SJSA1 (cell line): Measurements from ENCODE around the gene JAGN1. TPM values are rescaled to one million over a fixed set of nuclear protein-coding genes. Genes with fewer than 3 reads are reported as not detected.
"Not testable (repeated sequence)": the region's sequence is repeated elsewhere in the genome, so short reads cannot be mapped to it uniquely, and the experiment has no call there.

ENCODE experiments used
- DNase-seq, 2 experiments: peaks; one replicate each; pipeline ENCODE4 v3.0.0-alpha.2; 2015 to 2020; ENCODE audit warnings: low spot score in 2 of 2, low read depth in 1 of 2
- H3K27ac ChIP-seq: fragments of 250-450 bp; sonication (Bioruptor Pico); 2 replicates; pipeline ENCODE4 v1.5.1; 2020; ENCODE audit warnings: mild to moderate bottlenecking, moderate library complexity
- H3K27me3 ChIP-seq: fragments of 250-450 bp; sonication (Bioruptor Pico); replicated peaks from 2 replicates; pipeline ENCODE4 v1.5.1; 2020; ENCODE audit warnings: mild to moderate bottlenecking, moderate library complexity
- H3K36me3 ChIP-seq: fragments of 250-450 bp; sonication (Bioruptor Pico); 2 replicates; pipeline ENCODE4 v1.5.1; 2020; ENCODE audit warnings: mild to moderate bottlenecking
- H3K4me1 ChIP-seq: fragments of 250-450 bp; sonication (Bioruptor Pico); replicated peaks from 2 replicates; pipeline ENCODE4 v1.6.1; 2021; ENCODE audit warnings: mild to moderate bottlenecking
- H3K4me3 ChIP-seq: fragments of 250-450 bp; sonication (Bioruptor Pico); 2 replicates; pipeline ENCODE4 v1.5.1; 2020; ENCODE audit warnings: mild to moderate bottlenecking
- H3K9me3 ChIP-seq: fragments of 250-450 bp; sonication (Bioruptor Pico); replicated peaks from 2 replicates; pipeline ENCODE4 v1.5.1; 2020; ENCODE audit warnings: mild to moderate bottlenecking
- total RNA-seq: library from RNA; depleted of rRNA; stranded (reverse); fragments of >200 nt; shearing (Covaris generic); gene quantifications from 2 replicates; pipeline ENCODE4 v1.2.3, GENCODE V29; 2014

Gene JAGN1
- total RNA-seq, 1 experiment from 2014 or later, result 21.2 TPM

GRCh38 chr3:9932535-9932842, 42.1 kb downstream of the JAGN1 start:
- peak overlapping the region; percentile 58 for H3K4me3 ChIP-seq
- no peaks in the 10 kb centered on the region for H3K9me3 ChIP-seq
- no peaks in the 10 kb centered on the region; the same call in 1 of the 2 replicates for H3K36me3 ChIP-seq
- no peak for DNase-seq
- no peak overlapping the region for H3K27ac ChIP-seq
- H3K27me3 ChIP-seq, result no peaks in the 10 kb centered on the region
- H3K4me1 ChIP-seq, result peaks cover 21% of the 10 kb centered on the region

GRCh38 chr3:9932843-9933560, 42.6 kb downstream of the JAGN1 start:
- peaks cover 21% of the 10 kb centered on the region for H3K4me1 ChIP-seq
- peak overlapping the region; percentile 58 for H3K4me3 ChIP-seq
- H3K27me3 ChIP-seq, result no peaks in the 10 kb centered on the region
- DNase-seq, result peak; percentile 67 to 84
- no peaks in the 10 kb centered on the region; the same call in 1 of the 2 replicates for H3K36me3 ChIP-seq
- H3K9me3 ChIP-seq, result no peaks in the 10 kb centered on the region
- no peak overlapping the region for H3K27ac ChIP-seq

GRCh38 chr3:9933561-9934234, 43.3 kb downstream of the JAGN1 start, which contains the start of gene CRELD1:
CRELD1 (plus strand) TSS chr3:9933834; CDS start chr3:9934439, 605 bp downstream.
- peak within 1 kb of the TSS; percentile 58 for H3K4me3 ChIP-seq
- peak; percentile 86 to 87 for DNase-seq
- H3K4me1 ChIP-seq, result peaks cover 21% of the 10 kb centered on the region
- H3K9me3 ChIP-seq, result no peaks in the 10 kb centered on the region
- no peaks in the 10 kb centered on the region for H3K27me3 ChIP-seq
- no peaks in the 10 kb centered on the region; the same call in 1 of the 2 replicates for H3K36me3 ChIP-seq
- H3K27ac ChIP-seq, result peak within 1 kb of the TSS; percentile 32

GRCh38 chr3:9934235-9934621, 43.8 kb downstream of the JAGN1 start:
- DNase-seq, result no peak
- peak overlapping the region; percentile 58 for H3K4me3 ChIP-seq
- H3K9me3 ChIP-seq, result no peaks in the 10 kb centered on the region
- H3K36me3 ChIP-seq, result no peaks in the 10 kb centered on the region; the same call in 1 of the 2 replicates
- H3K27me3 ChIP-seq, result no peaks in the 10 kb centered on the region
- peaks cover 21% of the 10 kb centered on the region for H3K4me1 ChIP-seq
- no peak overlapping the region for H3K27ac ChIP-seq

- no peak overlapping the region for H3K27ac ChIP-seq
- H3K9me3 ChIP-seq, result no peaks in the 10 kb centered on the region
- no peak for DNase-seq
- no peaks in the 10 kb centered on the region for H3K27me3 ChIP-seq
- no peak overlapping the region for H3K4me3 ChIP-seq
- peaks cover 21% of the 10 kb centered on the region for H3K4me1 ChIP-seq
- no peaks in the 10 kb centered on the region; the same call in 1 of the 2 replicates for H3K36me3 ChIP-seq
These were observed 44.6 kb downstream of the JAGN1 start for GRCh38 chr3:9934993-9935392.

- Histone ChIP-seq H3K4me1 (peaks cover 21% of the 10 kb centered on the region), H3K4me3 (no peak overlapping the region), H3K36me3 (no peaks in the 10 kb centered on the region; the same call in 1 of the 2 replicates), H3K9me3 (no peaks in the 10 kb centered on the region), H3K27me3 (no peaks in the 10 kb centered on the region), H3K27ac (no peak overlapping the region)
- no peak for DNase-seq
These were observed 45.6 kb downstream of the JAGN1 start for GRCh38 chr3:9935966-9936510.

GRCh38 chr3:9937486-9938238, 47.3 kb downstream of the JAGN1 start:
- H3K27me3 ChIP-seq, result no peaks in the 10 kb centered on the region
- no peaks in the 10 kb centered on the region; the same call in 1 of the 2 replicates for H3K36me3 ChIP-seq
- no peak for DNase-seq
- H3K27ac ChIP-seq, result no peak overlapping the region
- peaks cover 18% of the 10 kb centered on the region for H3K4me1 ChIP-seq
- H3K4me3 ChIP-seq, result no peak overlapping the region
- H3K9me3 ChIP-seq, result no peaks in the 10 kb centered on the region

- Histone ChIP-seq H3K36me3 (no peaks in the 10 kb centered on the region; the same call in 1 of the 2 replicates), H3K27ac (no peak overlapping the region), H3K9me3 (no peaks in the 10 kb centered on the region), H3K27me3 (no peaks in the 10 kb centered on the region), H3K4me1 (peaks cover 5% of the 10 kb centered on the region), H3K4me3 (no peak overlapping the region)
- no peak for DNase-seq
These were observed 48.6 kb downstream of the JAGN1 start for GRCh38 chr3:9938966-9939365.

- not testable (repeated sequence) for H3K27me3 ChIP-seq, H3K27ac ChIP-seq, DNase-seq, H3K36me3 ChIP-seq, H3K9me3 ChIP-seq, H3K4me1 ChIP-seq, H3K4me3 ChIP-seq
These were observed 49.5 kb downstream of the JAGN1 start for GRCh38 chr3:9939906-9940305.

- Histone ChIP-seq H3K27ac (no peak overlapping the region), H3K4me1 (no peaks in the 10 kb centered on the region; the same call in 1 of the 2 replicates), H3K27me3 (no peaks in the 10 kb centered on the region), H3K4me3 (no peak overlapping the region), H3K9me3 (no peaks in the 10 kb centered on the region), H3K36me3 (no peaks in the 10 kb centered on the region; the same call in 1 of the 2 replicates)
- DNase-seq, result no peak
These were observed 50.3 kb downstream of the JAGN1 start for GRCh38 chr3:9940746-9941145.

GRCh38 chr3:9942164-9942563, 51.8 kb downstream of the JAGN1 start:
- DNase-seq, result no peak
- H3K4me3 ChIP-seq, result no peak overlapping the region
- H3K27ac ChIP-seq, result no peak overlapping the region
- peaks cover 14% of the 10 kb centered on the region for H3K4me1 ChIP-seq
- no peaks in the 10 kb centered on the region for H3K27me3 ChIP-seq
- no peaks in the 10 kb centered on the region for H3K36me3 ChIP-seq
- no peaks in the 10 kb centered on the region for H3K9me3 ChIP-seq

- H3K4me3 ChIP-seq, result no peak overlapping the region
- no peak for DNase-seq
- H3K36me3 ChIP-seq, result no peaks in the 10 kb centered on the region
- H3K27me3 ChIP-seq, result no peaks in the 10 kb centered on the region
- H3K9me3 ChIP-seq, result no peaks in the 10 kb centered on the region
- no peak overlapping the region for H3K27ac ChIP-seq
- H3K4me1 ChIP-seq, result peaks cover 20% of the 10 kb centered on the region
These were observed 52.7 kb downstream of the JAGN1 start for GRCh38 chr3:9942934-9943690.
